Upper lobe of left lung (tissue), 4 donors: ENCODE measurements around the gene KAT2A.

Source experiments
- POLR2AphosphoS5 ChIP-seq, 2 donors: sonication (generic); formaldehyde crosslinking; IDR thresholded peaks; one replicate each; pipeline ENCODE4 v1.5.1; 2017; ENCODE audit warnings: antibody characterized with exemption in 2 of 2
- TF ChIP-seq, protein P1 (sequence below), 6 experiments: fragments of 450-650 bp in 4 of 6; fragments of 200-600 bp in 2 of 6; sonication (generic) in 2 of 6; IDR thresholded peaks; one replicate each; pipeline ENCODE4 v1.5.1; 2016 to 2019; ENCODE audit warnings: antibody characterized with exemption in 6 of 6

DNA sequence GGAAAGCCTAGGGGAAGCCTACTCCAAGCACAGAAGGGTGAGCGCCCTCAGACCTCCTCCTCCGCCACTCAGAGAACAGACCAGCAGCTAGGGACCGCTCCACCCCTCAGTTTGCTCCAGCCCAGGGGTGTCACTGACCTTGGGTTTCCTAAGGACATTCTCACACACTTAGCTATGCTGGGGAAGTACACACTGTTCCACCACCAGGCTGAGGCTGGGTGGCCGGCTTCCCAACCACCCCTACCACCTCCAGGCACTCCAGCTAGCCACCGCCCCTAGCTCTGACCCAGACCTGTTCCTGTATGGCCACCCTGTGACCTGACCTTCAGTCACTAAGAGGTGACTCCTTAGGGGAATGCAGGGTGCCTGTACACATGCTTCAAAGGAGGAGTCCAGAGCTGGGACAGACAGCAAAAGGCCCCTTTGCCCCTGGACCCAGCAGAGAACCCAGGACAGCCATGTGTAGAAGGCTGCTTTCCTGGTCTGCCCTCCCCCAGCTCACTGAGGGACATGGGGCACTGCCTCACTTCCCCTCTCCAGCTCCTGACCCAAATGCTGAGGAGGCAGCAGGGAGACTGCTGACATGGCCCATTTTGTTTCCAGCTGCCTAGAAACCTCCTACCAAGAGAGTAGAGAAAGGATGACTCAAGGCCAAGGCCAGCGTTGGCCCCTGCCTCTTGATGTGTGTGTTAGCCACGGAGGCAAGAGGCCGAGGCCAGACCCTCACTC is 8.1 kb upstream of the KAT2A start:
- TF ChIP-seq, protein P1, sequence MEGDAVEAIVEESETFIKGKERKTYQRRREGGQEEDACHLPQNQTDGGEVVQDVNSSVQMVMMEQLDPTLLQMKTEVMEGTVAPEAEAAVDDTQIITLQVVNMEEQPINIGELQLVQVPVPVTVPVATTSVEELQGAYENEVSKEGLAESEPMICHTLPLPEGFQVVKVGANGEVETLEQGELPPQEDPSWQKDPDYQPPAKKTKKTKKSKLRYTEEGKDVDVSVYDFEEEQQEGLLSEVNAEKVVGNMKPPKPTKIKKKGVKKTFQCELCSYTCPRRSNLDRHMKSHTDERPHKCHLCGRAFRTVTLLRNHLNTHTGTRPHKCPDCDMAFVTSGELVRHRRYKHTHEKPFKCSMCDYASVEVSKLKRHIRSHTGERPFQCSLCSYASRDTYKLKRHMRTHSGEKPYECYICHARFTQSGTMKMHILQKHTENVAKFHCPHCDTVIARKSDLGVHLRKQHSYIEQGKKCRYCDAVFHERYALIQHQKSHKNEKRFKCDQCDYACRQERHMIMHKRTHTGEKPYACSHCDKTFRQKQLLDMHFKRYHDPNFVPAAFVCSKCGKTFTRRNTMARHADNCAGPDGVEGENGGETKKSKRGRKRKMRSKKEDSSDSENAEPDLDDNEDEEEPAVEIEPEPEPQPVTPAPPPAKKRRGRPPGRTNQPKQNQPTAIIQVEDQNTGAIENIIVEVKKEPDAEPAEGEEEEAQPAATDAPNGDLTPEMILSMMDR (IDR thresholded peaks at IDR 0.05) = peak in 1 of 6 experiments; percentile 20
- TF ChIP-seq POLR2AphosphoS5 (IDR thresholded peaks at IDR 0.05) = peak; percentile 7 to 61
